HG03097 (cell line): Measurements from ENCODE around the gene NAT10.

Experiments
- ATAC-seq: cut with Tn5 transposase; IDR thresholded peaks from one replicate; pipeline ENCODE4 v1.9.1; 2021; ENCODE audit not compliant: unreplicated experiment, low FRiP score

Gene NAT10

DNA sequence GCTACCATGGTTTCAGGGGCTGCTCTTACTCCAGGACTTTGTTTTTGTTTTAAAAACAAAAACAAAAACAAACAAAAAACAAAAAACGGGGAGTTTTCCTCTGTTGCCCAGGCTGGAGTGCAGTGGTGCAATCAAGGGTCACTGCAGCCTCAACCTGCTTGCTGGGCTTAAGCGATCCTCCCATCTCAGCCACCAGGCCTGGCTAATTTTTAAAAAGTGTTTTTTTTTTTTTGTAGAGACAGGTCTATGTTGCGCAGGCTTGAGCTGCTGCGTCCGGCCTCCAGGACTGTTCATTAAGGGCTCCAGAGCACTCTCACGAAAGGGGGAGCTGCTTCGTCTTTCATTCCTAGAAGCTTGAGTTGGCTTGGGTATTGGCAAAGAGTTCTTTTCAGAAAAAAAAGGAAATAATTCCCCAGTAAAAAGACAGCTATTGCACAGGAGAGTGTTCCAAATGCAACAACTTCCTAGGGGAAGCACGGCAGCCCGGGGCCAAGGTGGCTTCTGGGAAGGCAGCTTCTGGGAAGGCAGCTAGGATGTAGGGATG is 78.5 kb downstream of the NAT10 start:
- ATAC-seq, result no peak

DNA sequence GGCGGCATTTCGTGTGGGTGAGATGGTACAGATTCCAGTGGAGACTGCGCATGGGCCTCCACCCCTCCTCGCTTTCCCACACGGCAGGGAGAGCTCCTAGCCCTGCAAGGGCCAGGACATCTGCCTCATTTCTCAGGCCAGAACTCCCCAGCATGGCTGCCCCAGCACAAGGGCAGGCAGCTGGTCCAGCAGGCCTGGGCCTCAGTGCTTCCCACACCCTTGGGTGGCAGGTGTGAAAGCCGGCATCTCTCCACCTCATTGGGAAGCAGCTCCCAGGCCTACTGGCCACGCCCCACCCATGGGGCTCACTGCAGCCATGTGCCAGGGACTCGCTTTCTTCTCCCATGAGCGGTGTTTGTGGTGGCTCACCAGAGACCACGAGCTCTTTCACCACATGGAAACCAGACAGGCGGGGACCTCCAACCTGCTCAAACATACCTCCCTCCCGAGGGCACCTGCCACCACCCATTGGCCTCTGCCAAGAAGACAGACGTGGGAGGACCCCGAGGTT is 79.1 kb downstream of the NAT10 start:
- ATAC-seq, result no peak

DNA sequence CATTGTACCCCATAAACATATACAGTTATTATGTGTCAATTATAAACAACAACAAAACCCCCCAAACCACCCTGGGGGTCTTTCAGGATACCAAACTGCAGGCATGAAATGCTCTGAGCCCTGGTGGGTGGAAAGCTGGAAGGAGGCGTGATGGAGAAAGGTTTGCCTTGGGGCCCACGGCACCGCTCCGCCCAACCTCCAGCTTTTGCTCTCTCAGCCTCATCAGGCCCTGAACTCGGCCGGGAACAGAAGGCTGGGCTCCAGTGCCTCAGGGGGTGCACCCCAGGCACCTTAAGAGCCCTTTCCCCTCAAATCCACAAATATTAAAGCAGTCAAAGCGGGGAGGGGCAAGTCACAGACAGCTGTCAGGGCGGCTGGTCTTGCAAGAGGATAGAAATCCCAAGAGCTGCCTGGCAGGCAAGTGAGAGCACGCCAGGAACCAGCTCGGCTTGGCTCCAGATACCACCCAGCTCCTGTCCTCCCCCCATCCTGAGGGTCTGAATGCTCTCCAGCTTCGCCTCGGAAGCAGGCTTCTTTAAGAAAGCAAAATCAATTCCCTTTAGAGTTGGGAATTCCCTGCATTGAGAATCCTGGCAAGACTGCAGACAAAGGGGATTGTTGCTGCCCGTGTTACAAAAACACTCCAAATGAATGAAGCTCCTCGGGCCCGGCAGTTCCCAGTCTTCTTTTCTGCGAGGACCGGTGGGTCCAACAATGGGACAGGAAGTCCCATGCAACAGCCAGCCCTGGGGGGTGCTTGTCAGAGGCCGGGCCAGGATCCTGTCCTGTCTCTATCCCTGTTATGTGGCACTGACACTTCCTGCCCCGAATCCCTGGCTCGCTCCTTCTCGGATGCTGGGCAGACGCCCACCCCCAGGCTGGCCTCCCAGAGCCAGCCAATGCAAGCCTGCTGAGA is 80.8 kb downstream of the NAT10 start:
- ATAC-seq, result no peak

DNA sequence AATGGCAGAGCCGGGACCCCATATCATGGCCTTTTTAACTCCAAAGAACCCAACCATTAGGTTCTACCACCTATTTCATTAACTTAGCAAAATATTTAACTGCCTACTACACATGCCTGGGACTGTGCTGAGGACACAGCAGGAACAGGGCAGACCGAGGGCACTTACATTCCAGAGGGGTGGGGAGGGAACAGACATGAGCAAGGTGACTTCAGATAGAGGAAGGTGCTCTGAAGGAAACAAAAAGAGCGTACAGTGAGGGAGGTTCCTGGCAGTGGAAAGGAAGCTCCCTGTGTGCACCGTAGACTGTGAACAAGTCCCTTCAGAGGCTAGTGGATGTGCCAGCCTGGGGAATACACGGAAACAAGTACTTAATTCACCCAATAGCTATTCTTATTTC is 82.8 kb downstream of the NAT10 start:
- no peak for ATAC-seq

DNA sequence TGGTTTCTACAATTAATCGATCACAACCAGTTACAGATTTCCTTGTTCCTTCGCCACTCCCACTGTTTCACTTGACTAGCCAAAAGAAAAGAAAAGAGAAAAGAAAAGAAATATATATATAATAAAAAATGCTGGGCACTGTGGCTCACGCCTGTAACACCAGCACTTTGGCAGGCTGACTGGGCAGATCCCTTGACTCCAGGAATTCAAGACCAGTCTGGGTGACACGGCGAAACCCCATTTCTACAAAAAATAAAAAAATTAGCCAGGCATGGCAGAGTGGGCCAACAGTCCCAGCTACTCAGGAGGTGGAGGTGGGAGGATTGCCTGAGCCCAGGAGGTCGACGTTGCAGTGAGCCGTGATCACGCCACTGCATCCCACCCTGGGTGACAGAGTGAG is 83.8 kb downstream of the NAT10 start:
- ATAC-seq, result no peak

DNA sequence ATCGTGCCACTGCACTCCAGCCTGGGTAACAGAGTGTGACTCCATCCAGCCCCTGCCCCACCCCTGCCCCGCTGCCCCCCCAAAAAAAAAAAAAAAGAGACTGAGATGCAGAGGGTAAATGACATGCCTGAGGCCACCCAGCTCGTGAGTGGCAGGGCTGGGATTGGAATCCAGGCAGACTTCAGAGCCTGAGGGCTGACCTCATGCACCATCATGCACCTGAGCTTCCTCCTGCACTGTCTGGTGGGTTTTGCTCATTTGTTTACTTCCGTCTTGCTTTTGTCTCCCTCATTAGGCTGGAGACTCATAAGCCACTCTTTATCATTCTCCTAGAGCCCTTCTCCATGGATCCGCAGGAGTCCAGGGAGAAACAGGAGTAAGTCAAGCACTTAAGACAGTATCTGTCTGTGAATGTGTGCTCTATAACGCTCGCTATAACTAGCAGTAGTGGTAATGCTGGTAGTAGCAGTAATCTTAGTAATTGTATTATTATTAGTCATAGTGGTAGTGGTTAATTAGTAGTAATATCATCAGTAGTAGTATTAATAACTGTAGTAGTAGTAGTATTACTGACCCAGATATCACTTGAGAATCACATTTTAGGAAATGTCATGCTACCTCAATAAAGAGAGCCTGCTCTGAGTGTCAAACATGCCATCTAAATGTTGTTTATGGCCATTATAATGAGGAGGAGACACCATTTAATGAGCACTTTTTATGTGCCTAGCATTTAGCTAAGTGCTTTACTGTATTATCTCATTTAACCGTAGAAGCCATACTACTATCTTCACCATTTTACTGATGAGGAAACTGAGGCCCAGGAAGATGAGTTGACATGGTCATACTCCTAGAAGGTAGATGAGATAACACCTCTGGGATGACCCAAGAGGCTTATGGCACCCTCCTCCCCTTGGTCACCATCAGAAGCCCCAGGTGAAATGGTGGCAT is 85.0 kb downstream of the NAT10 start:
- no peak for ATAC-seq

DNA sequence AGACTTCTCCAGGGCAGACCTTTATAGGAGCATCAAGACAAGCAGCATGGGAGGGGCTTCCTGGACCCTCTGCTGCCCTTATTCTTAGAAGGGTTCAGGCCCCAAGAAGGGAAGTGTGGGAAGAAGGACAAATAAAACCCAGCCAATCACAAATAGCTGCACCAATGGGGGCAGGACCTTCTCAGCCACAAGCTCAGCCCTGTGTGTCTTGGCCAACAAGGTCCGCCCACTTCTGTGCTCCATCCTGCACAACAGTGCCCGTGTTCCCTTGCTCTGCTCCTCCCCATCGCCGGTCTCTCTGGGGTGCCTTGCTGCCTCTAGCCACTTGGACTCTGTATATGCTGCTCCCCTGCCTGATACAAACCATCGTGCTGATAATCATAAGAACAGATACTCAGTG is 86.1 kb downstream of the NAT10 start:
- no peak for ATAC-seq

DNA sequence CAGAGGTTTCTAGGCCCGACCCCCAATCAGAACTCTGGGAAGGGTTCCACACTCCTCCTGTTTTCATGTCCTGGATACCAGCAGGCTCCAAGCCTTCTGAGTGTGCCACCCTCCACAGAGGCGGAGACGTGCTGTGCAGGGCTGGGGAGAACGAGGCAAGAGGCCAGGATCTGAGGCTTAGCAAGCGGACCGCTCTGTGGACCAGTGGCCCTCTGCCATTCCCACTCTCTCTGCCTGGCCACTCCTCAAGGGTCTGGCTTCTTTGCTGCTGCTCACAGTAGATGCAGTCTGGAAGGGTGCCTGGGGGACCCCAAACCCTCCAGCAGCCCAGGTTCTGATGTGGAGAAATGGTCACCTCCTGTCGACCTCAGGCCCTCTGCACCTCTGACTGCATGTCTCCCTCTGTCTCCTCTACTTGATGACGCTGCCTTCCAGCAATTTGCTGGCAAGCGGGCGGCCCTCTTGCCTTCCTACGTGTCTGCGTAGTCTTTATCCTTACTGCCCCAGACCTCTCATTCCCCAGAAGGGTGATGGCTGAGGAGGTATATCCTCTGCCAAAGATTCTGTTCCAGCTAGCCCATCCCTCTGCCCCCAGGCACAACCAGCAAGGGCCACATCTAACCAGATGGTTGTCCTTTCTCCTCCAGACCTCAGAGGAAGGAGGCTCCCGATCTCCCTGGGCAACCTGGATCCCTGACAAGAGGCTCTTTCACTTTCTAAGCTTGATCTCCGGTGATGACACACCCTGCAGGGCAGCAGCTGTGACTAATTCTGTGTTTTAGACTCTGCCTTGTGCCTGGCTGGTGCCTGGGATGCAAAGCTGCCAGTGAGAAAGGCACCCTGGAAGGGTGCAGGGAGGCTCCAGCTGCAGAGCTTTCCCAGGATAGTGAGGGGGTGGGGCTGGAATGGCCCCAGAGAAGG is 87.3 kb downstream of the NAT10 start:
- no peak for ATAC-seq

DNA sequence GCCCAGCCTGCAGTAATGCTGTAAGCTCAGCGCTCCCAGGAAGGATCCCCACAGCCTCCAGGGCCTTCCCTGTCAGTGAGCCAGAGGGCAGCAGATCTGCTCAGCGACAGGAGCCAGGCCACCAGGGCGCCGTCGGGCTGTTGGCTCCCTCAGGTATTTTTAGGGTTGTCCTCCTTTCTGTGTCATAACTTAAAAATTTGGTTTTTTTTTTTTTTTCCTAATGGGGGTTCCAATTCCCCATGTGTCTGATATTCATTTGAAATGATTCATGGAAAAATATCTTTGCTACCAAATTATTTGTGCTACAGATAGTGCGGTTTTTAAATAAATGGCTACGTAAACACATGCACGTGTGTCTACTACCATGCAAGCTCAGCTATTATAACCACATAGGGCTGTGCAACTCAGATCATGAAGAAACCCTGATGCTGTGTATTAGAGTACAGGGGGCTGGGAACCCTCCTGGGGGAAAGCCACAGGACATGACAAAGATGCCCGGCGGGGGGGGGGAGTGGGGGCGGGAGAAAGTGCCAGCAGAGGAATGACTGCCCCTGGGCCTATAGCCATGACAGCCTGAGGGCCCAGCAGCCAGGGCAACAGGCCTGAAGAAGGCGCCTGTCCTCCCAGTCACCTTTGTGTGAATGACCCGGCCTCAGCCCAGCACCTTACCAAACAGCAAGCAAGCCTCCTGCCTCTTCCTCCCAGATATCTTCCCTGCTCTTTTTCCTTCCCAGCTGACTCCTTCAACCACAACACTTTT is 89.3 kb downstream of the NAT10 start:
- ATAC-seq, result no peak
